ENCODE data around the gene AKAP13.

Gene AKAP13

DNA sequence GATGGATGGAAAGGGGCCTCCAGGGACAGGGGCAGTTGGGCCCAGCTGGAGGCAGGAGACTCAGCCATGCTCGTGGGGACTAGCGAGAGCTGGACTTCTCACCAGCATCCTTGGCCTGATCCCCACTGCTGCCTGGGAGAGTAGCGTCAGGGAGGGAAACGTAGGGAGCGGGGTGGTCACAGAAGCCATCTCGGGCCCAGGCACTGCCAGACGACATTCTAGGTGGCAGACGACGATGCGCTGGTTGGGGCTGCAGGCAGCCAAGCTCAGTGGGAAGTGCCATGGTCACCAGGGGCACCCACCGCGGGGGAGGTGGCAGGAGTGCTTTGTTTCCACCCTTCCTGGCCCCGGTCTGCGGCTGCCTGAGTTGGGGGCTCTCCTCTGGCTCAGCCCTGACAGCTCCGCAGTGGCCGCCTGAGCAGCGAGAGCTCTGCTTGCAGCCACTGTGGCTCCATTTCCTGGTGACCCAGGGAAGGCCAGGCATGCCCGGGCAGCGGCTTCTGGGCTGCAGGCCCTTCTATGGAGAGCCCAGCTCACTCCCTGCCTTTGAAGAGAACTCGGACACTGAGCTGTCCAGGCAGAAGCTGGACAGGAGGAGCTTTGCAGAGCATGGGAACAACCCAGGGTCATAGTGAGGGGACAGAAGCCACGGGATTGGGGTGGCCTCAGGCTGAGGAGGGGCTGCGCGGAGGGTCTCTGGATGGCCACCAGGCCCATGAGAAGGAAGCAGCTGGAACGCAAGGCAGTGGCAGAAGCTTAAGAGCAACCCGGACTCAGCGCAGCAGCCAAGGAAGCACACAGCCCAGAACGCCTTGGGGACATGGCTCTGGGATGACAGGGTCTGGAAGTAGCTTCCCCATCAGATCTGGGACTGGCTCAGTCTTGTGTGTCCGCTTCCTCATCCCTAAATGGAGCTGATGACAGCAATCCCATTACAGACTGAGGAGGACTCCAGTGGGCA lies 383.6 kb downstream of the AKAP13 start:
- TF ChIP-seq, protein P1, sequence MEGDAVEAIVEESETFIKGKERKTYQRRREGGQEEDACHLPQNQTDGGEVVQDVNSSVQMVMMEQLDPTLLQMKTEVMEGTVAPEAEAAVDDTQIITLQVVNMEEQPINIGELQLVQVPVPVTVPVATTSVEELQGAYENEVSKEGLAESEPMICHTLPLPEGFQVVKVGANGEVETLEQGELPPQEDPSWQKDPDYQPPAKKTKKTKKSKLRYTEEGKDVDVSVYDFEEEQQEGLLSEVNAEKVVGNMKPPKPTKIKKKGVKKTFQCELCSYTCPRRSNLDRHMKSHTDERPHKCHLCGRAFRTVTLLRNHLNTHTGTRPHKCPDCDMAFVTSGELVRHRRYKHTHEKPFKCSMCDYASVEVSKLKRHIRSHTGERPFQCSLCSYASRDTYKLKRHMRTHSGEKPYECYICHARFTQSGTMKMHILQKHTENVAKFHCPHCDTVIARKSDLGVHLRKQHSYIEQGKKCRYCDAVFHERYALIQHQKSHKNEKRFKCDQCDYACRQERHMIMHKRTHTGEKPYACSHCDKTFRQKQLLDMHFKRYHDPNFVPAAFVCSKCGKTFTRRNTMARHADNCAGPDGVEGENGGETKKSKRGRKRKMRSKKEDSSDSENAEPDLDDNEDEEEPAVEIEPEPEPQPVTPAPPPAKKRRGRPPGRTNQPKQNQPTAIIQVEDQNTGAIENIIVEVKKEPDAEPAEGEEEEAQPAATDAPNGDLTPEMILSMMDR (IDR thresholded peaks at IDR 0.05; ENCODE audit: insufficient read depth, low read length, missing control alignments) = no peak
- ChIA-PET CTCF (interaction anchor here (0.9 to 2.1 kb wide), 6 partner anchors 9 to 77 kb away, joined by 3 to 8 read pairs (median 4); no protein-coding TSS in a partner anchor), POLR2A (no interaction called here)

GRCh38 chr15:85764649-85765277 lies 384.4 kb downstream of the AKAP13 start:
- TF ChIP-seq, protein P1 (IDR thresholded peaks at IDR 0.05; ENCODE audit: insufficient read depth, low read length, missing control alignments) = no peak
- no peak overlapping the region for H3K4me3 ChIP-seq (ENCODE audit: low read depth, low read length)
- DNase-seq (ENCODE audit: low read depth, low spot score) = no peak
- ChIA-PET CTCF (interaction anchor here (1.0 to 2.1 kb wide), 4 partner anchors 13 to 76 kb away, joined by 3 to 8 read pairs (median 6); no protein-coding TSS in a partner anchor), POLR2A (no interaction called here)

More for the DNA sequence above, 383.6 kb downstream of the AKAP13 start:
- no peak for DNase-seq (ENCODE audit: low read depth, low spot score)
- H3K4me3 ChIP-seq (ENCODE audit: low read depth, low read length) = no peak overlapping the region

DNA sequence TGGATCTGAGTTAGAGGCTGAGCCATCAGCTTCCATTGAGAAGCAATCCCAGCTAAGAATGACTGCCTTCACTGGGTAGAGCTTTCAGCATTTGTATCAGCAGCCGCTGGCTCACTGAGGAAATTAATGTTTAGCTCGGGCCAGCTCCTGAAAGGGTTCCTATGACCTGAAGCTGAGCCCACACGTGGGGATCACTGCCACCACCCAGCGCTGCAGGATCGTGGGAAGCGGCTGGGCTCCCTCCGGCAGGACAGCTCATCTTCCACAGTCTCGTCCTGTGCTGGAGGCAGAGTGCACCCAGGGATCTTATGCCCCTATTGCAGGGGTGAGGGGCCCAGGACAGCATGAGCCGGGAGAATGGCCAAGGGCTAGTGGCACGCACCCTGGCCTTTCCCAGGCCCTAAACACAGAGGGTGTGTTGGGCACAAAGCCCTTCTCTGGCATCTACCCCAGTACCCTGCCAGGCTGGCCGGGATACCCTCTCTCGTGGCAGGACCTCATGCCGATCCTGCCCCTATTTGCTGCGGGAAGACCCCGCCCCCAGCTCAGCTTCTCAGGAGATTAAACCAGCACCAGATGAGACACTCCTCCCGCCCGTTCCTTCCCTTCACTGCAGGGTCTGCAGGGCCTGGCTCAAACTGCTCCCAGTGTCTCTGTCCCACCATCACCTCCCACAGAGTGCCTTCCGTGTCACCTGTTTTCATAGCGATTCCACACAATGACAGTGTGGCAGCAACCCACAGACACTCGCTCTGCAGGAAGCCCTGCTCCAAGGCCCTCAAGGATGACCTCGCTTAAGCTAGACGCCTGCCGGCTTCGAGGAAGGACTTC lies 385.8 kb downstream of the AKAP13 start:
- DNase-seq (ENCODE audit: low read depth, low spot score) = no peak
- H3K4me3 ChIP-seq (ENCODE audit: low read depth, low read length) = no peak overlapping the region
- CTCF ChIA-PET = interaction anchor here (2.1 kb wide), 1 partner anchor 14 kb away, joined by 8 read pairs; no protein-coding TSS in a partner anchor
- POLR2A ChIA-PET = no interaction called here
- TF ChIP-seq, protein P1 (IDR thresholded peaks at IDR 0.05; ENCODE audit: insufficient read depth, low read length, missing control alignments) = no peak

GRCh38 chr15:85767785-85768529 lies 387.6 kb downstream of the AKAP13 start:
- no peak overlapping the region for H3K4me3 ChIP-seq (ENCODE audit: low read depth, low read length)
- POLR2A ChIA-PET = no interaction called here
- DNase-seq (ENCODE audit: low read depth, low spot score) = no peak
- TF ChIP-seq, protein P1 (IDR thresholded peaks at IDR 0.05; ENCODE audit: insufficient read depth, low read length, missing control alignments) = no peak
- CTCF ChIA-PET = interaction anchor here (0.8 kb wide), 1 partner anchor 38 kb away, joined by 3 read pairs; no protein-coding TSS in a partner anchor

- POLR2A ChIA-PET = no interaction called here
- CTCF ChIA-PET = interaction anchor here (0.8 to 1.2 kb wide), 3 partner anchors 9 to 73 kb away, joined by 3 to 5 read pairs (median 3); no protein-coding TSS in a partner anchor
- TF ChIP-seq, protein P1 (IDR thresholded peaks at IDR 0.05; ENCODE audit: insufficient read depth, low read length, missing control alignments) = no peak
- DNase-seq (ENCODE audit: low read depth, low spot score) = no peak
- H3K4me3 ChIP-seq (ENCODE audit: low read depth, low read length) = no peak overlapping the region
Measured at GRCh38 chr15:85768595-85769168, 388.3 kb downstream of the AKAP13 start.
